Activated CD4-positive, alpha-beta T cell treated with anti-CD3 and anti-CD28 coated beads, Interleukin-2, amount 10 ng/mL, durations not matched to agents 24 days and 14 days (primary cell): Measurements from ENCODE around the gene RPP14. TPM values are rescaled to one million over a fixed set of nuclear protein-coding genes. Genes with fewer than 3 reads are reported as not detected.
"Not testable (repeated sequence)": the region's sequence is repeated elsewhere in the genome, so short reads cannot be mapped to it uniquely, and the experiment has no call there.

Source experiments
- DNase-seq: peaks from one replicate; pipeline ENCODE4 v3.0.0; 2022
- H3K27ac Mint-ChIP-seq: one replicate; pipeline ENCODE4 v1.8.0; 2022; ENCODE audit warnings: mild to moderate bottlenecking, mixed read lengths
- H3K27me3 Mint-ChIP-seq: one replicate; pipeline ENCODE4 v1.8.0; 2022; ENCODE audit warnings: mixed read lengths
- H3K36me3 Mint-ChIP-seq: one replicate; pipeline ENCODE4 v1.8.0; 2022; ENCODE audit warnings: low read depth, mild to moderate bottlenecking, mixed read lengths
- H3K4me1 Mint-ChIP-seq: one replicate; pipeline ENCODE4 v1.8.0; 2021; ENCODE audit warnings: mixed read lengths
- H3K4me3 Mint-ChIP-seq: one replicate; pipeline ENCODE4 v1.8.0; 2022; ENCODE audit warnings: mild to moderate bottlenecking, moderate library complexity, mixed read lengths
- H3K9me3 Mint-ChIP-seq: one replicate; pipeline ENCODE4 v1.8.0; 2021; ENCODE audit warnings: mixed read lengths
- intact Hi-C: fragments of 100-400 bp; cut with micrococcal nuclease; formaldehyde crosslinking; loops from one replicate; pipeline ENCODE4 v1.15.1; 2023
- total RNA-seq: library from RNA; stranded (reverse); gene quantifications from 2 replicates; pipeline ENCODE4 v1.2.3, GENCODE V29; 2022

RPP14 gene
- total RNA-seq: 22.7 and 25.2 TPM in 2 replicates

DNA sequence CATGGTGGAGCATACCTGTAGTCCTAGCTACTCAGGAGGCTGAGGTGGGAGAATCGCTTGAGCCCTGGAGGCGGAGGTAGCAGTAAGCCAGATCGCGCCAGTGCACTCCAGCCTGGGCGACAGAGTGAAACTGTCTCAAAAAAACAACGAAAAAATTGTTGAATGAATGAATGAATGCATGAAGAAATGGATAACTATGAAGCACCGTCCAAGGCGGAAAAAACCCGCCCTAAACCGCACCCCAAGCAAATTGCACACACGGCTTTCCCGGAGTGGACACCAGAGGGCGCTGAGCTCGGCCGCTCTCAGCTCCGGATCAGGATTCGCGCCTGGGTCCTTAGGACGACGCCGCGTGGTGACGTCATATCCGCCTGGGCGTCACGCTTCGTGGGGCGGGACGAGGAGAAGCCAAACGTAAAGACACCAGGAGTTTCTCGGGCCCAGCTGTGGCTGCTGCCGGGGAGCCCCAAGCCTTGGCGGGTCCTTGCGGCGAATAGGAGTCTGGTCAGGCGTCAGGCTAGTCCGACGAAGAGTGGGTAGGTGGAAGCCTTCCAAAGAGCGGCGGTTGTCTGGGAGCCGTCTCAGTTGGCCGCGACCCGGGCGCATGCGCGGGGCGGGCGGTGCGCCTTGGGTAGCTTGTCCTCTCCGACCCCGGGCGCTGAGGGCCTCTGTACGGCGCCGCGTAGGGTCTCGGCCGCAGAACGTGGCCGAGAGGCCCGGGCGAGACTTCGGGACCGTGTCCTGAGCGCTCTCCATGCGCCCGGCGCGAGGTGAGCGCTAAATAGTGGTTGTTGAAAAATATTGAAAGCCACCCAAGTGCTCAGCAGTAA, at the start of gene RPP14, which contains the start of gene HTD2:
Gene RPP14 (plus strand): TSS at position 364 of the 830 bp plus-strand sequence. CDS start 4,085 bp downstream, outside the sequence.
Gene HTD2 (plus strand): TSS at position 639 of the 830 bp plus-strand sequence. CDS start 11,094 bp downstream, outside the sequence.
- Mint-ChIP-seq H3K27ac (peak within 1 kb of the TSS; percentile 99), H3K9me3 (no peaks in the 10 kb centered on the region), H3K4me1 (peaks cover 22% of the 10 kb centered on the region), H3K4me3 (peak within 1 kb of the TSS; percentile 98), H3K36me3 (peaks cover 24% of the 10 kb centered on the region), H3K27me3 (peaks cover 10% of the 10 kb centered on the region)
- intact Hi-C loops: loop anchor here (1.0 to 10.0 kb wide), 11 partner anchors 18 to 709 kb away; partner anchors contain the start of genes ABHD6, ARF4, FLNB and PDHB
- DNase-seq: peak; percentile 100

DNA sequence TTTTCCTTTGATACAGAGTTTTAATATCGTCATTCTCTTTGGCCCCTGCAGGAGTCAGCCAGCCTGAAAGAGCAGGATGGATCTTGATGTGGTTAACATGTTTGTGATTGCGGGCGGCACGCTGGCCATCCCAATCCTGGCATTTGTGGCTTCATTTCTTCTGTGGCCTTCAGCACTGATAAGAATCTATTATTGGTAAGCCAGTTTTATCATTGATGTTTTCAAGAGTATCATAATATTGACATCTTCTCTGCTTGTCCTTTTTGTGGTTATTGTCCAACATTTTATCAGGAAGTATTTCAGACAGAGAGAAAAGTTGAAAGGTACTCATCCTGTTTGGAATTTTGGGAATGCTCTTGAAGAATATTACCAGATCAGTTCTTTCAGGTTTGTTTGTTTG, 49.5 kb upstream of the RPP14 start:
- Mint-ChIP-seq H3K27ac (no peak overlapping the region), H3K9me3 (no peaks in the 10 kb centered on the region), H3K36me3 (peaks cover 6% of the 10 kb centered on the region), H3K4me1 (peaks cover 12% of the 10 kb centered on the region), H3K4me3 (no peak overlapping the region), H3K27me3 (no peaks in the 10 kb centered on the region)
- no peak for DNase-seq
- intact Hi-C loops: no loop called here

DNA sequence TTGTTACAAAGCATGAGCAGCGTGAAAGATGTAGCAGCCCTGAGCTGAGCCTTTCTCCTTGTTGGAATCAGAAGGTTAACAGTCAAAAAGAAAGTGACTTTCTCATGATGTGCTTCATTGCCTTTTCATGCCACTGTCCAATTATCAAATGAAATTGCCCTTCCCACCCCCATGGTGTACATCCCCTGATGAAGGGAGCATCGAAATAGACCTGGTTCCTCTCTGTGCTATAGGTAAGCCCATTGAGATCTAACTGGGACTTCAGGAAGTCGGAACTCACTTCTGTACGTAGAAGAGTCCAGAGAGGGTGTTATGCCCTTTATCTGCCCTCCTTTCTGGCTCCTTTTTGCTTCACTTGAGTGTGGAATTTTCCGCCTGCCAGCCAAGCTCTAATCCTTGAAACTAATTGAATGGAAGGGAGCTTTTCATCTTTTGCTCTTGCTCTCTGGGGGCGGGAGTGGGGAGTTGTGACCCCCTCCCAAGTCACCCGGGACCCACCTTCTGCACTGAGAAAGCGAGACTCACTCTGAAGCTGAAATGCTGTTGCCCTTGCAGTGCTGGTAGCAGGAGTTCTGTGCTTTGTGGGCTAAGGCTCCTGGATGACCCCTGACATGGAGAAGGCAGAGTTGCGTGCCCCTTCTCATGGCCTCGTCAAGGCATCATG, 47.5 kb upstream of the RPP14 start:
- Mint-ChIP-seq H3K4me1 (peaks cover 10% of the 10 kb centered on the region), H3K27ac (no peak overlapping the region), H3K4me3 (no peak overlapping the region), H3K9me3 (no peaks in the 10 kb centered on the region), H3K36me3 (peaks cover 7% of the 10 kb centered on the region), H3K27me3 (no peaks in the 10 kb centered on the region)
- intact Hi-C loops: no loop called here
- DNase-seq: no peak

DNA sequence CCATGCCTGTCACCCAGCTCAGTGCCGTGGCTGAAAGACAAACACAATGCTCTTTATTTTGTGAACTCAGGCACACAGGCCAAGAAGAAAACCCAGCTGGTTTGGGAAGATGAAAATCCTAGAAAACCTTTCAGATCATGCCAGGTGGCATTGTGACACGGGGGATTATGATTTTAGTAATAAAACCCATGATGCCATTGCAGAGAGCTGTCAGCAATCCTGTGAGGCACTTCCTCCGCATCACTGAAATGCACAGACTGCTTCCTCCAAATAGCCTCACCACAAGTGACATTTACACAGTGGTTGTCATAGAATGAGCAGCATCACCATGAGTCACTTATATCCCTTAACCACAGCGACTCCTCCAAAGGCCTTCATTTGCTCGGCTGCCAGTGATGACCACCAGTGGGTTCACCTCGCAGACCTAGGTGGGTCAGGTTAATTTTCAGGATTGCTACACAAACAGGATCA, 45.7 kb upstream of the RPP14 start:
- Mint-ChIP-seq H3K4me1 (peaks cover 10% of the 10 kb centered on the region), H3K36me3 (peaks cover 8% of the 10 kb centered on the region), H3K27ac (peak overlapping the region; percentile 56), H3K4me3 (no peak overlapping the region), H3K9me3 (no peaks in the 10 kb centered on the region), H3K27me3 (no peaks in the 10 kb centered on the region)
- intact Hi-C loops: no loop called here
- DNase-seq: peak; percentile 63

DNA sequence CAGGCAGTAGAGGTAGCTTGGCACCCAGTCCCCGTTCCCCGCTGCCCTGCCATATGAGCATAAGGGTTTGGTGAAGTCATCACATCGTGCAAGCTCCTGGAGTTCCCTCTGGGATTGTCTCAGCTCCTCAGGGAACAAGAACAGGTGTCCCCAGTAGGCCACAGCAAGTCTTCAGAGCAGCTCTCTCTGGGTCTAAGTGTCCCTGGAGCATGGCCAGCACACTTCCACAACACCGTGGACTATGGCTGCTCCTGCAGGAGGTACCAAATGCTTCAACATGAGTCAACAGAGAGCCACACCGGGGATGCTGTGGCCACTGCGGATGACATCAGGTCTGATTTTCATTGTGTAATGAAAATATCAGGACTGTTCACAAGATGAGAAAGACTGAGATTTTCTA, 45.3 kb upstream of the RPP14 start:
- Mint-ChIP-seq H3K27ac (peak overlapping the region; percentile 56), H3K4me3 (no peak overlapping the region), H3K4me1 (peaks cover 10% of the 10 kb centered on the region), H3K27me3 (no peaks in the 10 kb centered on the region), H3K36me3 (peaks cover 8% of the 10 kb centered on the region), H3K9me3 (no peaks in the 10 kb centered on the region)
- intact Hi-C loops: no loop called here
- no peak for DNase-seq

DNA sequence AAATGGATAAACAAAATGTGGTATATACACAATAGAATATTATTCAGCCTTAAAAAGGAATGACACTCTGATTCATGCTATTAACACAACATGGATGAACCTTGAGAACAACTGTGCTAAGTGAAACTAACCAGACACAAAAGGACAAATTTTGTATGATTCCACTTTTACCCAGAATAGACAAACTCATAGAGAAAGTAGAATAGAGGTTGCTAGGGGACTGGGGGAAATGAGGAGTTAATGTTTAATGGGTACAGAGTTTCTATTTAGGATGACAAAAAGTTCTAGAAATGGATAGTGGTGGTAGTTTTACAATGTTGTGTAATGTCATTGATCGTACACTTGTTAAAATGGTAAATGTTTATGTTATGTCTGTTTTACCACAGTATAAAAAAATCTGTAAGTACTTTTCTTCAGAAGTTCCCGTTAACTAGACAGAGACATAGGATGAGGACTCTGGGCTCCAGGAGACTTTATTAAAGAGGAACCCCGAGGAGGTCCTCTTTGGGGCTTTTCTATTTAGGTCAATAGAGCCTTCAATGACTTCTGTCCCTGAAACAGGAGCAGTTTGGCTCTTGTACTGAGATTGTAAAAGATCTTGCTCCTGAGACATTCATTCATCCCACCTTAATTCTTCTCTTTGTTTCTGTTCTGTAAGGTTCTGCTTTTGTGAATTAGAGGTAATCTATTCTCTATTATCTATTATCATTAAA, 43.9 kb upstream of the RPP14 start:
- intact Hi-C loops: no loop called here
- Mint-ChIP-seq H3K27me3 (no peaks in the 10 kb centered on the region), H3K9me3 (no peaks in the 10 kb centered on the region)

DNA sequence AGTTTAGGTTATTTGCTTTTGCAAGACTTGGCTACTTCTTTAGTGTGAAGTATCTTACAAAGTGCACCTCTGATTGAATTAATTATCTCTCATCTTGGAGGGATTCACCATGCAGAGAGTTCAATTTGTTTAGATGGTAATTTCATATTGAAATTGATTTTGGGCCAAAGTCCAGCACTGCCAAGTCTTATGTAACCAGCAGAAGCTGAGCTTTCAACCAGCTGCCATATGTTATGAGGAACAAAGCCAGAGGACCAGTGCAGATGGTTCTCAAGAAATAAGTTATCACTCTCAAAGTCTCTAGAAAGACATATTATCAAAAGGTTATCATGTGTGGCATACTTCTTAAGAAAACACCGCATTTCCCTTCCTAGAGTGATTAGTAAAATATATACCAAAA, 39.5 kb upstream of the RPP14 start:
- H3K27ac Mint-ChIP-seq: no peak overlapping the region
- H3K27me3 Mint-ChIP-seq: no peaks in the 10 kb centered on the region
- H3K4me3 Mint-ChIP-seq: no peak overlapping the region
- no peaks in the 10 kb centered on the region for H3K9me3 Mint-ChIP-seq
- no peak for DNase-seq
- peaks cover 3% of the 10 kb centered on the region for H3K36me3 Mint-ChIP-seq
- intact Hi-C loops: no loop called here
- peaks cover 6% of the 10 kb centered on the region for H3K4me1 Mint-ChIP-seq

More for the DNA sequence above, 43.9 kb upstream of the RPP14 start:
- no peak overlapping the region for H3K27ac Mint-ChIP-seq
- DNase-seq: no peak
- H3K4me3 Mint-ChIP-seq: no peak overlapping the region
- peaks cover 9% of the 10 kb centered on the region for H3K4me1 Mint-ChIP-seq
- H3K36me3 Mint-ChIP-seq: peaks cover 5% of the 10 kb centered on the region

DNA sequence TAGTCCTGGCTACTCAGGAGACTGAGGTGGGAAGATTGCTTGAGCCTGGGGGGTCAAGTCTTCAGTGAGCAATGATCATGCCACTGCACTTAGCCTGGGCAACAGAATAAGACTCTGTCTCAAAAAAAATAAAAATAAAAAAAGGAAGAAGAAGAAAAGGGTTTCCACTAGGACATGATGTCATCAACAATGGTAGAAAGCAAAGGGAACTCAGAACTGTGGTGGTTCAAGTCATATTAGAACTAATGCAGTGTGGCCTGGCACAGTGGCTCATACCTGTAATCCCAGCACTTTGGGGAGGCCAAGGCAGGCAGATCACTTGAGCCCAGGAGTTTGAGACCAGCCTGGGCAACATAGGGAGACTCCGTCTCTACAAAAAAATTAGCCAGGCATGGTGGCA, 38.5 kb upstream of the RPP14 start:
- H3K4me1 Mint-ChIP-seq, intact Hi-C loops, H3K36me3 Mint-ChIP-seq: not testable (repeated sequence)

DNA sequence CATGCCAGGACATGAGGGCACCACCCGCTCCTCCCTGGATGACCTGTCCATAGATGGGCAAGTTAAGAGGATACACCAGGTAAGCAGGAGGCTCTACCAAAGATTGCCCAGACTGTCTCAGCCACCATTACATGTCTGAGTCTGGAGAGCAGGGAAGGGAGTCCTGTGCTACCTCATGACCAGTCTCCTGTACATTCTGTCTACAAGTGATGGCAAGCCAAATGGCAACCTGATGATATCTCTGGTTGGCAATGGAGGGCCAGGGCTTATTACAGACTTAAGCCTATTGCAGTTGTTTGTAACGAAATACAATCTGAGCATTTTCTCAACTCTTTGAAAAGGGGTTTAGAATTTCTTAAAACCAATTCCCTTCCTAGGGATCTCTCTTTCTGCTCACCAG, 36.7 kb upstream of the RPP14 start:
- Mint-ChIP-seq H3K4me3 (no peak overlapping the region), H3K27ac (no peak overlapping the region), H3K36me3 (peaks cover 9% of the 10 kb centered on the region), H3K9me3 (no peaks in the 10 kb centered on the region), H3K4me1 (peaks cover 10% of the 10 kb centered on the region), H3K27me3 (no peaks in the 10 kb centered on the region)
- intact Hi-C loops: no loop called here
- DNase-seq: no peak

More for the DNA sequence above, 38.5 kb upstream of the RPP14 start:
- H3K4me3 Mint-ChIP-seq, H3K9me3 Mint-ChIP-seq, H3K27ac Mint-ChIP-seq, DNase-seq, H3K27me3 Mint-ChIP-seq: not testable (repeated sequence)

DNA sequence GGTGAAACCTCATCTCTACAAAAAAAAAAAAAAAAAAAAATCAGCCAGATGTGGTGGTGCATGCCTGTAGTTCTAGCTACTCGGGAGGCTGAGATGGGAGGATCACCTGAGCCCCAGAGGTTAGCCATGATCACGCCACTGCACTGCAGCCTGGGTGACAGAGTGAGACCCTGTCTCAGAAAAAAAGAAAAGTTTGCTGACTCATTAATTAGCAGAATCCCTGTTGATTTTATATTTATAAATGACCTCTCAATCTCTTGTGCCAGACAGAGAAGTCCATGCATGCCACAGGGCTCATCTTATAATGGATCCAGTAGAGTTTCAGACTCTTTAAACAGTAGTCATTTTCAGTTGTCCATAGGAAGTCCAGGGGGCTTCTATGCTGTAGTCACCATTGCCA, 35.6 kb upstream of the RPP14 start:
- intact Hi-C loops: no loop called here
- H3K4me3 Mint-ChIP-seq: no peak overlapping the region
- H3K9me3 Mint-ChIP-seq: no peaks in the 10 kb centered on the region
- H3K36me3 Mint-ChIP-seq: peaks cover 12% of the 10 kb centered on the region
- peaks cover 10% of the 10 kb centered on the region for H3K4me1 Mint-ChIP-seq
- DNase-seq: no peak
- no peaks in the 10 kb centered on the region for H3K27me3 Mint-ChIP-seq
- no peak overlapping the region for H3K27ac Mint-ChIP-seq

DNA sequence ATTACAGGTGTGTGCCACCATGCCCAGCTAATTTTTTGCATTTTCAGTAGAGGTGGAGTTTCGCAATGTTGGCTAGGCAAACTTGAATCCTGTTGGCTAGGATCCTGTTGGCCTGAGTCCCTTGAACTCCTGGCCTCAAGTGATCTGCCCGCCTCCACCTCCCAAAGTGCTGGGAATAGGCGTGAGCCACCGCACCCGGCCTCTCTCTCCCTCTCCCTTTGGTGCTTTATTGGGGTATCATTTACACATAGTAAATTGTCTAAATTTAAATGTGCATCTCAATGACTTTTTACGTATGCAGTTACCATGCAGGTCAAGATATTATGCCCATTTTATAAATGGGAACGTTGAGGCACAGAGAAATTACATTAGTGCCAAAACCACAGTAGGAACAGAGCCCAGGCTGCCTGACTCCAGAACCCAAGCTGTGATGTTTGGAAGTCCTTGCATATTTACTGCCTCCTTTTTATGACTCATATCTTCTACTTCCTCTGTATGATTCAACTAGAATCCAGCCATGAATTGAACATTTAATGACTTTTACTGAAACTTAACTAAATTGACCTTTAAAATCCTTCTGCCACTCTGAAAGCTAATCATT, 34.0 kb upstream of the RPP14 start:
- no peak for DNase-seq
- H3K27me3 Mint-ChIP-seq: no peaks in the 10 kb centered on the region
- no peak overlapping the region for H3K27ac Mint-ChIP-seq
- H3K9me3 Mint-ChIP-seq: no peaks in the 10 kb centered on the region
- H3K36me3 Mint-ChIP-seq: peaks cover 18% of the 10 kb centered on the region
- no peak overlapping the region for H3K4me3 Mint-ChIP-seq
- H3K4me1 Mint-ChIP-seq: peaks cover 10% of the 10 kb centered on the region
- intact Hi-C loops: no loop called here

DNA sequence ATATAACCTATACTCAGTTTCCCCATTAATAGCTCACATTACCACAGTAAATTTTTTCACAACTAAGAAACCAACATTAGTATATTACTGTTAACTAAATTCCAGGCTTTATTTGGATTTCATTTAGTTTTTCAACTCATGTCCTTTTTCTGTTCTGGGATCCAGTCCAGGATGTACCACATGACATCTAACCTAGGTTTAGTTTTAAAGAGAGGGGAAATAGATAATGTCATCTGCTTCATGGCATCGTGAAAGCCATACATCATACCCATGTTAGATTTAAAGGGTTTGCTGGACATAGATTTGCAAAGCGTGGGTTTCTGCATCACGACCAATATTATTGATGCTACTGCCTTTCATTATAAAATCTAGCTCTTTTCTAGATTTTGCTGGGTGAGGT, 33.2 kb upstream of the RPP14 start:
- Mint-ChIP-seq H3K27ac (no peak overlapping the region), H3K4me1 (peaks cover 10% of the 10 kb centered on the region), H3K9me3 (no peaks in the 10 kb centered on the region), H3K36me3 (peaks cover 21% of the 10 kb centered on the region), H3K27me3 (no peaks in the 10 kb centered on the region), H3K4me3 (no peak overlapping the region)
- intact Hi-C loops: no loop called here
- DNase-seq: no peak

DNA sequence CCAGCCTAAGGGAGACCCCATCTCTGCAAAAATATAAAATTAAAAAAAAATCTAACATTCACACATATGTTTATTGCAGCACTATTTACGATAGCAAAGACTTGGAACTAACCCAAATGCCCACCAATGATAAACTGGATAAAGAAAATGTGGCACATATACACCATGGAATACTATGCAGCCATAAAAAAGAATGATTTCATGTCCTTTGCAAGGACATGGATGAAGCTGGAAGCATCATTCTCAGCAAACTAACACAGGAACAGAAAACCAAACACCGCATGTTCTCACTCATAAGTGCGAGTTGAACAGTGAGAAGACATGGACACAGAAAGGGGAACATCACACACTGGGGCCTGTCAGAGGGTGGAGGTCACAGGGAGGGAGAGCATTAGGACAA, 32.7 kb upstream of the RPP14 start:
- H3K9me3 Mint-ChIP-seq, H3K27me3 Mint-ChIP-seq, H3K4me1 Mint-ChIP-seq, H3K4me3 Mint-ChIP-seq, intact Hi-C loops, H3K27ac Mint-ChIP-seq, DNase-seq: not testable (repeated sequence)
- H3K36me3 Mint-ChIP-seq: peaks cover 25% of the 10 kb centered on the region
